Hepatocyte (in vitro differentiated cells): Measurements from ENCODE around the gene DHX8. TPM values are rescaled to one million over a fixed set of nuclear protein-coding genes. Genes with fewer than 3 reads are reported as not detected.
A peak's percentile ranks its signal among the peaks of the same experiment; 100 is the strongest.

Experiments
- DNase-seq: peaks from one replicate; pipeline ENCODE4 v3.0.0-alpha.2; 2016; ENCODE audit warnings: low spot score
- H2AFZ ChIP-seq: fragments of 200-600 bp; sonication (generic); 2 replicates; pipeline ENCODE4 v1.6.0; 2016; ENCODE audit warnings: antibody characterized with exemption, mild to moderate bottlenecking
- H3K27ac ChIP-seq: fragments of 200-600 bp; sonication (generic); 2 replicates; pipeline ENCODE4 v1.5.1; 2016; ENCODE audit warnings: mild to moderate bottlenecking
- H3K27me3 ChIP-seq: fragments of 200-600 bp; sonication (generic); 2 replicates; pipeline ENCODE4 v1.6.1; 2016
- H3K36me3 ChIP-seq: fragments of 200-600 bp; sonication (generic); replicated peaks from 2 replicates; pipeline ENCODE4 v1.5.1; 2016; ENCODE audit warnings: low read depth; ENCODE audit not compliant: insufficient read depth
- H3K4me1 ChIP-seq: fragments of 200-600 bp; sonication (generic); 2 replicates; pipeline ENCODE4 v1.5.1; 2016; ENCODE audit warnings: mild to moderate bottlenecking, moderate library complexity; ENCODE audit not compliant: insufficient read depth
- H3K4me2 ChIP-seq: fragments of 200-600 bp; sonication (generic); 2 replicates; pipeline ENCODE4 v1.6.0; 2016
- H3K4me3 ChIP-seq: fragments of 200-600 bp; sonication (generic); 2 replicates; pipeline ENCODE4 v1.5.1; 2016; ENCODE audit warnings: mild to moderate bottlenecking
- H3K79me2 ChIP-seq: fragments of 200-600 bp; sonication (generic); 2 replicates; pipeline ENCODE4 v1.6.0; 2017; ENCODE audit warnings: mild to moderate bottlenecking
- H3K9me2 ChIP-seq: fragments of 200-600 bp; sonication (generic); replicated peaks from 2 replicates; pipeline ENCODE4 v1.6.0; 2017; ENCODE audit warnings: mild to moderate bottlenecking; ENCODE audit not compliant: insufficient read depth
- H3K9me3 ChIP-seq: fragments of 200-600 bp; sonication (generic); 2 replicates; pipeline ENCODE4 v1.5.1; 2016; ENCODE audit warnings: low read depth, mild to moderate bottlenecking
- H4K20me1 ChIP-seq: fragments of 200-600 bp; sonication (generic); 2 replicates; pipeline ENCODE4 v1.6.0; 2016; ENCODE audit warnings: mild to moderate bottlenecking; ENCODE audit not compliant: insufficient read depth, poor library complexity, severe bottlenecking
- CTCF ChIP-seq: fragments of 200-600 bp; sonication (generic); IDR thresholded peaks from 2 replicates; pipeline ENCODE4 v1.5.1; 2016; ENCODE audit warnings: antibody characterized with exemption, mild to moderate bottlenecking; ENCODE audit not compliant: poor library complexity
- EZH2 ChIP-seq: fragments of 200-600 bp; sonication (generic); IDR thresholded peaks from 2 replicates; pipeline ENCODE4 v1.6.1; 2016; ENCODE audit warnings: antibody characterized with exemption, mild to moderate bottlenecking, borderline replicate concordance
- EZH2phosphoT487 ChIP-seq: fragments of 200-600 bp; sonication (generic); IDR thresholded peaks from one replicate; pipeline ENCODE4 v1.6.1; 2018; ENCODE audit warnings: antibody characterized with exemption, mild to moderate bottlenecking, low read depth, moderate library complexity; ENCODE audit not compliant: unreplicated experiment, severe bottlenecking
- WGBS: methylation state at CpG from one replicate; pipeline ENCODE4 v1.1.6; 2016; ENCODE audit warnings: low lambda C conversion rate; ENCODE audit errors: missing lambda C conversion rate; 5-methylcytosine and 5-hydroxymethylcytosine counted together
- polyA plus RNA-seq: library from polyadenylated mRNA; unstranded; fragments of >200 nt; fragmentation: Nextera tagmentation; extraction: Ambion mirVana; gene quantifications from 2 replicates; pipeline ENCODE4 v1.2.1, GENCODE V29; 2016
- total RNA-seq: library from RNA; depleted of rRNA; stranded (reverse); fragments of >200 nt; gene quantifications from 2 replicates; pipeline ENCODE4 v1.2.3, GENCODE V29; 2014

The DHX8 gene
- total and polyA plus RNA-seq, 2 experiments from 2014 or later, result 26.6 to 35.0 TPM

- no peaks in the 10 kb centered on the region for H3K9me3 ChIP-seq
- H3K9me2 ChIP-seq, result no peaks in the 10 kb centered on the region
- TF ChIP-seq EZH2 (no peak), EZH2phosphoT487 (no peak), CTCF (no peak)
- no peak overlapping the region for H3K4me3 ChIP-seq
- peak; percentile 55 for DNase-seq
- H3K4me1 ChIP-seq, result peaks cover 28% of the 10 kb centered on the region
- WGBS, result 86% methylated on average over 5 of the region's 5 CpGs
- no peaks in the 10 kb centered on the region for H3K36me3 ChIP-seq
- H3K27me3 ChIP-seq, result no peaks in the 10 kb centered on the region
- H4K20me1 ChIP-seq, result no peaks in the 10 kb centered on the region
- H3K4me2 ChIP-seq, result no peak overlapping the region
- H3K79me2 ChIP-seq, result no peaks in the 10 kb centered on the region
- peak overlapping the region; percentile 85 for H3K27ac ChIP-seq
- H2AFZ ChIP-seq, result no peak overlapping the region
These were observed 88.7 kb downstream of the DHX8 start for GRCh38 chr17:43572368-43572980.

GRCh38 chr17:43573579-43574321 lies 90.0 kb downstream of the DHX8 start:
- Histone ChIP-seq H3K79me2 (no peaks in the 10 kb centered on the region), H3K27me3 (no peaks in the 10 kb centered on the region), H3K4me2 (peak overlapping the region; percentile 27), H3K36me3 (no peaks in the 10 kb centered on the region), H3K9me2 (no peaks in the 10 kb centered on the region), H3K9me3 (no peaks in the 10 kb centered on the region), H3K27ac (peak overlapping the region; percentile 80), H2AFZ (no peak overlapping the region), H3K4me1 (peaks cover 41% of the 10 kb centered on the region), H3K4me3 (no peak overlapping the region), H4K20me1 (no peaks in the 10 kb centered on the region)
- 32% methylated on average over 7 of the region's 7 CpGs for WGBS
- DNase-seq, result peak; percentile 78
- no peak for TF ChIP-seq CTCF

- TF ChIP-seq EZH2 (no peak), CTCF (no peak), EZH2phosphoT487 (no peak)
- DNase-seq, result no peak
- H3K9me2 ChIP-seq, result no peaks in the 10 kb centered on the region
- peak overlapping the region; percentile 80 for H3K27ac ChIP-seq
- no peaks in the 10 kb centered on the region for H3K79me2 ChIP-seq
- H3K27me3 ChIP-seq, result no peaks in the 10 kb centered on the region
- H3K4me2 ChIP-seq, result no peak overlapping the region
- H3K36me3 ChIP-seq, result no peaks in the 10 kb centered on the region
- 87% methylated on average over 13 of the region's 13 CpGs for WGBS
- no peaks in the 10 kb centered on the region for H3K9me3 ChIP-seq
- H2AFZ ChIP-seq, result no peak overlapping the region
- H3K4me3 ChIP-seq, result no peak overlapping the region
- no peaks in the 10 kb centered on the region for H4K20me1 ChIP-seq
- peaks cover 47% of the 10 kb centered on the region for H3K4me1 ChIP-seq
These were observed 90.6 kb downstream of the DHX8 start for GRCh38 chr17:43574348-43574747.
